ENCODE data around the gene CHRM4. TPM values are rescaled to one million over a fixed set of nuclear protein-coding genes. Genes with fewer than 3 reads are reported as not detected.

CHRM4 gene
- total and polyA plus RNA-seq, 2 of the 13 experiments (the other 11 are each of a cell fraction or from before 2014, with no cell fraction given): 0.13 to 0.21 TPM

DNA sequence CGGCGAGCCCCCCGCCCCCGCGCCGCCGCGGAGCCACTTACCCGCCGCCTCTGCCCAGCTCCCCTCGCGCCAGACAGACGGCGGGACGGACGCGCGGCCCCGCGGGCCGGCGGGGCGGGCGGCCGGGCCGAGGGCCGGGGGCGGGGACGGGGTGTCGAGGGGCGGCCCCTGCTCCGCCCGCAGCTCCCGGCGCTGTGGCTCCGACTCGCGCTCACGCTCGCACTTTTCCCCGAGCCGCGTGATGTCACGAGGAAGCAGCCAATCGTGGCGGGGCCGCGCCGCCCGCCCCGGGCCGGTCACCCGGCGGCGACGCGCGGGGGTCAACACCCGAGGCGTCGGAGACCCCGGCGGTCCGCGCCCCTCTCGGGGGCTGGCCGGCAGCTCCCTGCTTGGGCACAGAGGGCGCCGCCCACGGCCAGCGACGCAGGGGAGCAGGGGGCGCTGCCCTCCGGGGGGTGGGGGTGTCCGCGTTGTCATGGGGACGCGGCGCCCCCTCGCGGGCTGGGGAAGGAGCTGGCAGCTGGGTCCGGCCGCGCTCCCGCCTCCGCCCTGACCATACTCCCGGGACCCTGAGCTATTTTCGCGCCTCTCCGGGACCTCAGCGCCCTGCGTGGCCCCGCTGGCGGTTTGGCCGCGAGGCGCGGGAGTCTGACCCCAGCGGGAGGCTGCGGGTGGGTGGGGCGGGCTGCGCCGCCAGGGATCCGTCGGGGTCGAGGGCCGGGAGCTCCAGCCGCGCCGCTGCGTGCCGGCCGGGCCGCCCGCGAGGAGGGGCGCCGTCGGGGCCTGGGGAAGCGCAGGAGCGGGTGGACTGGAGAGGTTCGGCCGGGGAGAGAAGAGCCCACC lies at the start of gene CHRM4 (continued):
- TF ChIP-seq, protein P1, sequence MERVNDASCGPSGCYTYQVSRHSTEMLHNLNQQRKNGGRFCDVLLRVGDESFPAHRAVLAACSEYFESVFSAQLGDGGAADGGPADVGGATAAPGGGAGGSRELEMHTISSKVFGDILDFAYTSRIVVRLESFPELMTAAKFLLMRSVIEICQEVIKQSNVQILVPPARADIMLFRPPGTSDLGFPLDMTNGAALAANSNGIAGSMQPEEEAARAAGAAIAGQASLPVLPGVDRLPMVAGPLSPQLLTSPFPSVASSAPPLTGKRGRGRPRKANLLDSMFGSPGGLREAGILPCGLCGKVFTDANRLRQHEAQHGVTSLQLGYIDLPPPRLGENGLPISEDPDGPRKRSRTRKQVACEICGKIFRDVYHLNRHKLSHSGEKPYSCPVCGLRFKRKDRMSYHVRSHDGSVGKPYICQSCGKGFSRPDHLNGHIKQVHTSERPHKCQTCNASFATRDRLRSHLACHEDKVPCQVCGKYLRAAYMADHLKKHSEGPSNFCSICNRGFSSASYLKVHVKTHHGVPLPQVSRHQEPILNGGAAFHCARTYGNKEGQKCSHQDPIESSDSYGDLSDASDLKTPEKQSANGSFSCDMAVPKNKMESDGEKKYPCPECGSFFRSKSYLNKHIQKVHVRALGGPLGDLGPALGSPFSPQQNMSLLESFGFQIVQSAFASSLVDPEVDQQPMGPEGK (CRISPR knock-in tag; IDR thresholded peaks at IDR 0.05): peak; percentile 80
- TF ChIP-seq YY1 (IDR thresholded peaks at IDR 0.05; ENCODE audit: insufficient read depth, insufficient replicate concordance, low read depth, low read length): peak; percentile 21
- no peak for TF ChIP-seq TMF1 (CRISPR knock-in tag; IDR thresholded peaks at IDR 0.05; ENCODE audit: low read depth)
- TF ChIP-seq, protein P2, sequence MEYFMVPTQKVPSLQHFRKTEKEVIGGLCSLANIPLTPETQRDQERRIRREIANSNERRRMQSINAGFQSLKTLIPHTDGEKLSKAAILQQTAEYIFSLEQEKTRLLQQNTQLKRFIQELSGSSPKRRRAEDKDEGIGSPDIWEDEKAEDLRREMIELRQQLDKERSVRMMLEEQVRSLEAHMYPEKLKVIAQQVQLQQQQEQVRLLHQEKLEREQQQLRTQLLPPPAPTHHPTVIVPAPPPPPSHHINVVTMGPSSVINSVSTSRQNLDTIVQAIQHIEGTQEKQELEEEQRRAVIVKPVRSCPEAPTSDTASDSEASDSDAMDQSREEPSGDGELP (IDR thresholded peaks at IDR 0.05; ENCODE audit: borderline replicate concordance, low read depth): peak; percentile 32; the same call in 1 of the 2 replicates
- TF ChIP-seq, protein P3, sequence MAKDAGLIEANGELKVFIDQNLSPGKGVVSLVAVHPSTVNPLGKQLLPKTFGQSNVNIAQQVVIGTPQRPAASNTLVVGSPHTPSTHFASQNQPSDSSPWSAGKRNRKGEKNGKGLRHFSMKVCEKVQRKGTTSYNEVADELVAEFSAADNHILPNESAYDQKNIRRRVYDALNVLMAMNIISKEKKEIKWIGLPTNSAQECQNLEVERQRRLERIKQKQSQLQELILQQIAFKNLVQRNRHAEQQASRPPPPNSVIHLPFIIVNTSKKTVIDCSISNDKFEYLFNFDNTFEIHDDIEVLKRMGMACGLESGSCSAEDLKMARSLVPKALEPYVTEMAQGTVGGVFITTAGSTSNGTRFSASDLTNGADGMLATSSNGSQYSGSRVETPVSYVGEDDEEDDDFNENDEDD (CRISPR knock-in tag; IDR thresholded peaks at IDR 0.05; ENCODE audit: borderline replicate concordance): 0 out of 2 replicates have a peak, but pooled peaks have one; percentile 23
- TF ChIP-seq ZMAT3 (CRISPR knock-in tag; conservative IDR thresholded peaks at IDR 0.05): no peak
- peak; percentile 65 for TF ChIP-seq RFX1 (IDR thresholded peaks at IDR 0.05)
- TF ChIP-seq, protein P4, sequence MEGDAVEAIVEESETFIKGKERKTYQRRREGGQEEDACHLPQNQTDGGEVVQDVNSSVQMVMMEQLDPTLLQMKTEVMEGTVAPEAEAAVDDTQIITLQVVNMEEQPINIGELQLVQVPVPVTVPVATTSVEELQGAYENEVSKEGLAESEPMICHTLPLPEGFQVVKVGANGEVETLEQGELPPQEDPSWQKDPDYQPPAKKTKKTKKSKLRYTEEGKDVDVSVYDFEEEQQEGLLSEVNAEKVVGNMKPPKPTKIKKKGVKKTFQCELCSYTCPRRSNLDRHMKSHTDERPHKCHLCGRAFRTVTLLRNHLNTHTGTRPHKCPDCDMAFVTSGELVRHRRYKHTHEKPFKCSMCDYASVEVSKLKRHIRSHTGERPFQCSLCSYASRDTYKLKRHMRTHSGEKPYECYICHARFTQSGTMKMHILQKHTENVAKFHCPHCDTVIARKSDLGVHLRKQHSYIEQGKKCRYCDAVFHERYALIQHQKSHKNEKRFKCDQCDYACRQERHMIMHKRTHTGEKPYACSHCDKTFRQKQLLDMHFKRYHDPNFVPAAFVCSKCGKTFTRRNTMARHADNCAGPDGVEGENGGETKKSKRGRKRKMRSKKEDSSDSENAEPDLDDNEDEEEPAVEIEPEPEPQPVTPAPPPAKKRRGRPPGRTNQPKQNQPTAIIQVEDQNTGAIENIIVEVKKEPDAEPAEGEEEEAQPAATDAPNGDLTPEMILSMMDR (CRISPR knock-in tag; IDR thresholded peaks at IDR 0.05): peak; percentile 72
- TF ChIP-seq STAG1 (CRISPR knock-in tag; IDR thresholded peaks at IDR 0.05): peak; percentile 42; the same call in 1 of the 2 replicates
- peak; percentile 73; the same call in 1 of the 2 replicates for TF ChIP-seq SIN3A (IDR thresholded peaks at IDR 0.05; ENCODE audit: borderline replicate concordance, low read depth, low read length)
- TF ChIP-seq TSC22D2 (CRISPR knock-in tag; IDR thresholded peaks at IDR 0.05; ENCODE audit: borderline replicate concordance): no peak
- peak; percentile 35; the same call in 1 of the 3 replicates for TF ChIP-seq MXI1 (IDR thresholded peaks at IDR 0.05; ENCODE audit: borderline replicate concordance, low read depth, low read length)
- 0 out of 2 replicates have a peak, but pooled peaks have one; percentile 28 for TF ChIP-seq DNMT1 (CRISPR knock-in tag; IDR thresholded peaks at IDR 0.05)
- TF ChIP-seq ZKSCAN5 (CRISPR knock-in tag; IDR thresholded peaks at IDR 0.05): no peak
- TF ChIP-seq, protein P5, sequence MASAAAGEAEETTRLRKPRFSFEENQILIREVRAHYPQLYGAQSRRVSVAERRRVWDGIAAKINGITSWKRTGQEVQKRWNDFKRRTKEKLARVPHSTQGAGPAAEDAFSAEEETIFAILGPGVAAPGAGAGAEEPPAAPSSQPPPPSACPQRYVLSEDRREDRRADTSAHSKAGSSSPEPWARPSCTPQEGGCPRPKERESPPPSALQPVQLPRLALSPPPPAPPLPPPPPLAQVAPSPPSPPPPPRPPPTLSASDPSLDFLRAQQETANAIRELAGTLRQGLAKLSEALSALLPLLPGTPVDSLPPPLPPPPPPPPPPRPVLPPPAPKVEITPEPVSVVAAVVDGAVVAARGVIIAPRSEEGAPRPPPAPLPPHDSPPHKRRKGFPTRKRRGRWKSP (CRISPR knock-in tag; IDR thresholded peaks at IDR 0.05): no peak
- TF ChIP-seq SKI (IDR thresholded peaks at IDR 0.05; ENCODE audit: partially characterized antibody): peak; percentile 21
- TF ChIP-seq ELF1 (CRISPR knock-in tag; IDR thresholded peaks at IDR 0.05): no peak
- TF ChIP-seq, protein P6, sequence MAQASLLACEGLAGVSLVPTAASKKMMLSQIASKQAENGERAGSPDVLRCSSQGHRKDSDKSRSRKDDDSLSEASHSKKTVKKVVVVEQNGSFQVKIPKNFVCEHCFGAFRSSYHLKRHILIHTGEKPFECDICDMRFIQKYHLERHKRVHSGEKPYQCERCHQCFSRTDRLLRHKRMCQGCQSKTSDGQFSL (CRISPR knock-in tag; IDR thresholded peaks at IDR 0.05): 0 out of 2 replicates have a peak, but pooled peaks have one; percentile 33
